Transverse colon (tissue), 4 donors: ENCODE measurements around the gene RRAGD. TPM values are rescaled to one million over a fixed set of nuclear protein-coding genes. Genes with fewer than 3 reads are reported as not detected.

Source experiments
- DNase-seq: peaks from one replicate; pipeline ENCODE4 v3.0.0-alpha.2; 2019
- H3K27ac ChIP-seq, 4 donors: fragments of 200-600 bp; sonication (generic); 2 replicates each; pipeline ENCODE4 v1.5.1; 2016 to 2018; ENCODE audit warnings: inconsistent platforms in 4 of 4
- H3K27me3 ChIP-seq: fragments of 200-600 bp; sonication (generic); 2 replicates; pipeline ENCODE4 v1.5.1; 2017; ENCODE audit warnings: inconsistent platforms
- H3K36me3 ChIP-seq, 4 donors: fragments of 200-600 bp; sonication (generic); 2 replicates each; pipeline ENCODE4 v1.5.1; 2017 to 2019; ENCODE audit warnings: inconsistent platforms in 4 of 4
- H3K4me1 ChIP-seq, 4 donors: fragments of 200-600 bp; sonication (generic); 2 replicates each; pipeline ENCODE4 v1.5.1; 2017 to 2020; ENCODE audit warnings: inconsistent platforms in 4 of 4
- H3K4me3 ChIP-seq, 4 donors: fragments of 200-600 bp; sonication (generic); 1 replicate in 1 of 4; 2 replicates in 3 of 4; pipeline versions ENCODE4 v1.5.1 to v1.6.1; 2017 to 2019; ENCODE audit warnings: inconsistent platforms in 4 of 4
- H3K9me3 ChIP-seq, 2 donors: fragments of 200-600 bp; sonication (generic); 2 replicates each; pipeline ENCODE4 v1.5.1; 2017 to 2019; ENCODE audit warnings: inconsistent platforms in 2 of 2
- CTCF ChIP-seq, 5 experiments: fragments of 200-600 bp in 3 of 5; fragments of 450-650 bp in 2 of 5; sonication (generic) in 3 of 5; IDR thresholded peaks; 1 replicate in 2 of 5; 2 replicates in 3 of 5; pipeline ENCODE4 v1.5.1; 2016 to 2017; ENCODE audit warnings: antibody characterized with exemption in 5 of 5, inconsistent platforms in 3 of 5, mild to moderate bottlenecking in 2 of 5, moderate library complexity in 1 of 5
- EP300 ChIP-seq: sonication (generic); formaldehyde crosslinking; IDR thresholded peaks from one replicate; pipeline ENCODE4 v1.6.1; 2017; ENCODE audit warnings: antibody characterized with exemption, low read depth
- POLR2A ChIP-seq: fragments of 450-650 bp; IDR thresholded peaks from one replicate; pipeline ENCODE4 v1.6.1; 2016; ENCODE audit warnings: antibody characterized with exemption, mild to moderate bottlenecking, moderate library complexity
- POLR2AphosphoS5 ChIP-seq, 3 donors: sonication (generic); formaldehyde crosslinking; IDR thresholded peaks; one replicate each; pipeline ENCODE4 v1.6.1; 2016; ENCODE audit warnings: antibody characterized with exemption in 3 of 3
- WGBS, 2 donors: methylation state at CpG; one replicate each; pipeline ENCODE4 v1.1.5; 2018; ENCODE audit warnings: low coverage in 1 of 2; 5-methylcytosine and 5-hydroxymethylcytosine counted together
- in situ Hi-C, 4 donors: fragments of 200-750 bp; cut with MboI; loops; one replicate each; pipeline versions ENCODE4 v1.15.0 to v1.15.1; 2017; ENCODE audit warnings: low sequenced_read_pairs in 3 of 4, low pct_ligation_motif_present in 1 of 4, low pct_unique_long_range_greater_than_20kb in 1 of 4
- intact Hi-C: fragments of 100-400 bp; cut with DNase I; formaldehyde crosslinking; loops from one replicate; pipeline ENCODE4 v1.15.1; 2023; ENCODE audit warnings: low total_unique reads
- total RNA-seq, 4 donors: library from RNA; depleted of rRNA; stranded (reverse); fragments of >200 nt; gene quantifications; one replicate each; pipeline ENCODE4 v1.1.0, GENCODE V29; 2016

The RRAGD gene
- total RNA-seq, 4 donors from 2014 or later: 0.80 to 7.0 (median 2.2) TPM

DNA sequence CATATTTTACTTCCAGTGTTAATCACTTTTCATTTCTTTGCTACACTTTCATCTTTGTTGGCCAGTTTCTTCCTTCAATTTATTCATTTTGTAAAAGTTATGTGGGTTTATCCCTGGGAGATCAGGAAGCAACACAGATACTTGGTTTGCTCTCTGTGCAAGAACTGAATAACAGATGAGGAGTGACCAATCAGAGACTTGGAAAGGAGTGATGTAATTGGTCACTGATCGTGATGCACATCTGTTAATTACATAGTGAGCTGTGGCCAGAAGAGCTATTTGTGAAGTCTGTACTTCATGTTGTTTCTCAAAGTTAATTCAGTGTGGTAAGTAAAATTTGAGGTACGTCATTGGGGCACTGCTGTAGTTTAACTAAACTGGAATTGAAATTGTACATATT lies 42.2 kb upstream of the RRAGD start:
- no peak for TF ChIP-seq EP300
- TF ChIP-seq POLR2AphosphoS5 (IDR thresholded peaks at IDR 0.05): no peak
- TF ChIP-seq POLR2A: no peak
- TF ChIP-seq CTCF (IDR thresholded peaks at IDR 0.05): no peak
- Histone ChIP-seq H3K9me3 (no peaks in the 10 kb centered on the region), H3K27ac (no peak overlapping the region), H3K4me3 (no peak overlapping the region), H3K4me1 (no peaks in the 10 kb centered on the region), H3K36me3 (no peaks in the 10 kb centered on the region), H3K27me3 (no peaks in the 10 kb centered on the region)
- intact Hi-C loops: no loop called here
- in situ Hi-C loops: no loop called here
- DNase-seq: no peak
- 76 to 79% methylated on average over 2 of the region's 2 CpGs for WGBS, 2 donors

GRCh38 chr6:89452281-89452680 lies 40.2 kb upstream of the RRAGD start:
- intact Hi-C loops (no loop called here), in situ Hi-C loops (no loop called here)
- whole genome bisulfite sequencing, 2 donors: 88 to 92% methylated on average over 1 of the region's 1 CpG
- Histone ChIP-seq H3K4me3 (no peak overlapping the region), H3K36me3 (no peaks in the 10 kb centered on the region), H3K27ac (no peak overlapping the region), H3K9me3 (no peaks in the 10 kb centered on the region), H3K27me3 (no peaks in the 10 kb centered on the region), H3K4me1 (no peaks in the 10 kb centered on the region)
- TF ChIP-seq POLR2AphosphoS5 (IDR thresholded peaks at IDR 0.05) (no peak), EP300 (no peak), CTCF (IDR thresholded peaks at IDR 0.05) (no peak), POLR2A (no peak)
- no peak for DNase-seq

DNA sequence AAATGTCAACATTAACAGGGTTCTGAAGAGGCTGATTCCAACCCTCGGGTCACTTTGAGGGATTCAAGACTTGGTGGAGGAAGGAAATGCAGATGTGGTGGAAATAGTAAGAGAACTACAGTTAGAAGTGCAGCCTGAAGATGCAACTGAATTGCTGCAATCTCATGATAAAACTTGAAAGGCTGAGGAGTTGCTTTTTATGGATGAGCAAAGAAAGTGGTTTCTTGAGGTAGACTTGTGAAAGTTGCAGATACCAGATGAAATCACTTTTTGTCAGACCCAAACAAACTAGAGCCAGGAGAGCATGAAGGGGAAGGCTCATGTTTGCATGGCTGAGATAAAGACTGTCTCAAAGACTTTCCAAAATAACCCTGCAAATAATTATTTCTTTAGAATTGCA lies 37.1 kb upstream of the RRAGD start:
- no peaks in the 10 kb centered on the region for H3K36me3 ChIP-seq
- intact Hi-C loops: no loop called here

DNA sequence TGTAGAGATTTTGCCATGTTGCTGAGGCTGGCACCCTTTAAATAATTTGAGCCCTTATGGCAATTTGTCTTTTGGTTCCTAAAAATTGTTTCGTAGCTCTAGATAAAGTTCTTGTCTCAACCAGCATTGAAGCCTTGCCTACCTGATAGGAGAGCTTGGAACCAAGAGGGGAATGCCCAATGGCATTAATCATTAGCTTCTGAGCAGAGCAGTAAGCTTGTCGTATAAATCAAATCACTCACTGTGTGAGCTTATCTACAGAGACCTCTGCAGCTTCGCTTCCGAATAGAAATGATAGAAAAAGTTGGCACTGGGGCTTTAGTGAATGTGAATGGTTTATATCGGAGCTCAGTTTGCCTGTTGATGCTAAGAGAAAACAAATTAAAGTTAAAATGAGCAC lies 31.6 kb upstream of the RRAGD start:
- Histone ChIP-seq H3K36me3 (no peaks in the 10 kb centered on the region), H3K9me3 (no peaks in the 10 kb centered on the region), H3K27me3 (no peaks in the 10 kb centered on the region), H3K4me3 (no peak overlapping the region), H3K4me1 (no peaks in the 10 kb centered on the region), H3K27ac (no peak overlapping the region)
- no peak for DNase-seq
- in situ Hi-C loops: loop anchor here in 1 of 4 donors (25.0 kb wide), 1 partner anchor 1044 kb away; no protein-coding TSS in a partner anchor
- intact Hi-C loops: no loop called here
- WGBS, 2 donors: 82 to 84% methylated on average over 4 to 5 of the region's 5 CpGs
- TF ChIP-seq EP300: no peak
- TF ChIP-seq POLR2AphosphoS5 (IDR thresholded peaks at IDR 0.05): no peak
- TF ChIP-seq POLR2A: no peak
- no peak for TF ChIP-seq CTCF (IDR thresholded peaks at IDR 0.05)

More for the DNA sequence above, 37.1 kb upstream of the RRAGD start:
- DNase-seq: no peak
- Histone ChIP-seq H3K27me3 (no peaks in the 10 kb centered on the region), H3K4me1 (no peaks in the 10 kb centered on the region), H3K27ac (no peak overlapping the region), H3K4me3 (no peak overlapping the region), H3K9me3 (no peaks in the 10 kb centered on the region)
- TF ChIP-seq POLR2AphosphoS5 (IDR thresholded peaks at IDR 0.05): no peak
- TF ChIP-seq CTCF (IDR thresholded peaks at IDR 0.05): no peak
- 0 to 56% methylated on average over 1 of the region's 1 CpG for WGBS, 2 donors
- in situ Hi-C loops: loop anchor here in 1 of 4 donors (25.0 kb wide), 1 partner anchor 1038 kb away; no protein-coding TSS in a partner anchor
